Measurements from ENCODE around the gene UBTF.

DNA sequence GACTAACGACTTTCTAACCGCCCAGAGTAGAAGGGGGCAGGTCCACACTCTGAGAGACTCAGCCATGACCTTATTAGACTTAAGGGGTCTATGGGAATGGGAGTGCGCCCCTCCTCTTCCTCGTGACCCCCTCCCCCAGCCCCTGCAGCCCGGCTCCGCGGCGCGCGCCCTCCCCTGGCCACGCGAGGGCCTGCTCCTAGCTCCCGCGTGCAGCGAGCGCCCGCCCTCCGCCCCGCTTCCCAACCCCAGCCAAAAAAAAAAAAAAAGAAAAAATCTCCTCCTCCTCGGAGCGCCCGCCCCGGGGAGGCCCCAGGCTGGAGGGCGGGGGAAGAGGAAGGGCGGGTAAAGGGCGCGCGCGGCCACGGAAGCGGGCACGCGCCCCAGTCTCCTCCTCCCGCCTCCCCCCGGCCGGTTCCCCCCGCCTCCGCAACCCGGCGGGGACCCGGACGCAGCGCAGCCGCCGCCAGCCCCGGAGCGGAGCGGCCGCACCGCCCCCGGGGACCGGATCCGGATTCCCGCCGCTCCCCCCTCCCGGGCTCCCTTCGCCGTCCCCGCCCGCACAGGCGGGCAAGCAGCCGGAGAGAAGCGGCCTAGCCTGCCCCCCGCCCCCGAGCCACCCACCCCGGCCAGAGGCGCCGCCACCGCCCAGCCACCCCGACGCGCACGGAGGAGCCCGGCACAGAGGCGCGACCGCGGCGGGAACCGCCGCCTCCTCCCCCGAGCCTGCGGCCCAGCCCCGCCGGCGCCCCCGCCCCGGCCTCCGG is 949 bp downstream of the UBTF start:
- TF ChIP-seq POLR2AphosphoS5 (IDR thresholded peaks at IDR 0.05) = peak in 2 of 3 donors; percentile 23 to 47
- TF ChIP-seq, protein P1, sequence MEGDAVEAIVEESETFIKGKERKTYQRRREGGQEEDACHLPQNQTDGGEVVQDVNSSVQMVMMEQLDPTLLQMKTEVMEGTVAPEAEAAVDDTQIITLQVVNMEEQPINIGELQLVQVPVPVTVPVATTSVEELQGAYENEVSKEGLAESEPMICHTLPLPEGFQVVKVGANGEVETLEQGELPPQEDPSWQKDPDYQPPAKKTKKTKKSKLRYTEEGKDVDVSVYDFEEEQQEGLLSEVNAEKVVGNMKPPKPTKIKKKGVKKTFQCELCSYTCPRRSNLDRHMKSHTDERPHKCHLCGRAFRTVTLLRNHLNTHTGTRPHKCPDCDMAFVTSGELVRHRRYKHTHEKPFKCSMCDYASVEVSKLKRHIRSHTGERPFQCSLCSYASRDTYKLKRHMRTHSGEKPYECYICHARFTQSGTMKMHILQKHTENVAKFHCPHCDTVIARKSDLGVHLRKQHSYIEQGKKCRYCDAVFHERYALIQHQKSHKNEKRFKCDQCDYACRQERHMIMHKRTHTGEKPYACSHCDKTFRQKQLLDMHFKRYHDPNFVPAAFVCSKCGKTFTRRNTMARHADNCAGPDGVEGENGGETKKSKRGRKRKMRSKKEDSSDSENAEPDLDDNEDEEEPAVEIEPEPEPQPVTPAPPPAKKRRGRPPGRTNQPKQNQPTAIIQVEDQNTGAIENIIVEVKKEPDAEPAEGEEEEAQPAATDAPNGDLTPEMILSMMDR (IDR thresholded peaks at IDR 0.05) = peak; percentile 12 to 43 (median 34)

All from breast epithelium (tissue), 3 donors.